ENCODE measurements around the gene IL4R.

Gene IL4R

DNA sequence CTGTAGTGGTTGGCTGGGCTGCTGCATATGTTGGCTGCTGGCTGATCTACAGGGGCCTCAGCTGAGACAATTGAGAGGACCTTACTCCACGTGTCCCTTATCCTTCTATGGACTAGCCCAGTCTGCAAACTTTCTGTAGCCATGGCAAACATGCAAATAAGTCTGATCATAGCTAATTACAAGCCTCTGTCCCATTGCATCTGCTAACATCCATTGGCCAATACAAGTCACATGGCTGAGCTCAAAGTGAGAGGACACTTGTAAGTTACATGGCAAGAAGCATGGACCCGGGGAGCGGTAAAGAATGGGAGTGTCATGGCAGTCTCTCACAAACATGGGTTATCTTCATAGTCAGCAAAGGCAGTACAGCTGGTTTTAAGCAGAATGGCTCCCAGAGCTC, 11.6 kb upstream of the IL4R start:
- DNase-seq = no peak
- no peak for ATAC-seq
- peaks cover 2% of the 10 kb centered on the region for H3K27me3 Mint-ChIP-seq
- no peak overlapping the region for H3K4me3 Mint-ChIP-seq
- no peaks in the 10 kb centered on the region for H3K36me3 Mint-ChIP-seq (ENCODE audit: low read depth)
- H3K4me1 Mint-ChIP-seq = peaks cover 35% of the 10 kb centered on the region
- H3K9me3 Mint-ChIP-seq = peaks cover 13% of the 10 kb centered on the region
- H3K27ac Mint-ChIP-seq = no peak overlapping the region

DNA sequence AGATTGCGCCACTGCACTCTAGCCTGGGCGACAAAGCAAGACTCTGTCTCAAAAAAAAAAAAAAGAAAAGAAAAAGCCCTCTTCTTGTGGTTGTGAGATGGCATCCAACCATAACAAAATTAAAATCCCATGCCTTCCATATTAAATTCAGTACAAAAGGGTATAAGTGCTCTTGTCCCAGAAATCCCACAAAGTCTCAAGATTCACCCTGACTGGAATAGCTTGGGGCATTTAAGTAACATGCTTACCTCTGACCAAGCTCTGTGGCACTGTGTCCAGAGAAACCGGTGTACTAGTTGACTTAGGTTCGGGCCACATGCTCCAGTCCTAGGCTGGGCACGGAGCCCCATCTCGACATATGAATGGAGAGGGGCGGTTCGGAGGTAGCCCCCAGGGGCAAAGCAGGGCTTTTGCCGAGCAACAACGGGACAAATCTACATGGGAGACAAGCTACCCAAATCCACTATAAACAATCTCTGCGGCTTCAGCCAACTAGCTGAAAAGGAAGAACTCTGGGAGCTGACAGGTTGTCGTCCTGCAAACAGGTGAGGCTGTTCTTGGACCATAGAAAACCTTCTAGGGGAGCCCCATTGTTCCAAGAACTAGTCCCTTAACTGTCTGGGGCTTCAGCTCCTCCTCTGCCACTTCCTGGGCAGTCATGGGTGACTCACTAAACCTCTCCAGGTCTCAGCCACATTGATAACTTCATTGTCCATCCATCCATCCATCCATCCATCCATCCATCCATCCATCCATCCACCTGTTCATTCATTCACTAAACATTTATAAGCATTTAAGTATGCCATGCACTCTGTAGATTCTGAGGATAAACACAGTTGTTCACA, 10.3 kb upstream of the IL4R start:
- H3K27me3 Mint-ChIP-seq = peaks cover 2% of the 10 kb centered on the region
- no peaks in the 10 kb centered on the region for H3K36me3 Mint-ChIP-seq (ENCODE audit: low read depth)

DNA sequence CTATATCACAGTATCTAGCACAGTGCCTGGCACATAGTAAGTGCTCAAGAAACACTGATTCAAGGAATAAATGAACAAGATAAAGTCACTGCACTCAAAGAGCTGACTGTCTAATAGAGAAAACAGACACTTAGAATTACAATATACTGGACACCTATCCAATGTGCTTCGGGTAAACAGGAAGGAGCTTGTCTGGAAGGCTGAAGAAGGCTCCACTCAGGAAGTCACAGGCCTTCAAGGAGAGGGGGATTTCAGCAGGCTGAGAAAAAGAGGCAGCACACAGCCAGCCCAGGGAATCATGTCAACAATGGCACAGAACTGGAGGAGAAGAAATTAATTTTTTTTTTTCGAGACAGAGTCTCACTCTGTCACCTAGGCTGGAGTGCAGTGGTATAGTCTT, 9.7 kb upstream of the IL4R start:
- H3K27me3 Mint-ChIP-seq = peaks cover 2% of the 10 kb centered on the region
- peaks cover 27% of the 10 kb centered on the region for H3K4me1 Mint-ChIP-seq
- H3K4me3 Mint-ChIP-seq = no peak overlapping the region
- DNase-seq = no peak
- H3K9me3 Mint-ChIP-seq = peaks cover 18% of the 10 kb centered on the region
- H3K27ac Mint-ChIP-seq = no peak overlapping the region
- no peaks in the 10 kb centered on the region for H3K36me3 Mint-ChIP-seq (ENCODE audit: low read depth)
- no peak for ATAC-seq

More for the DNA sequence above, 10.3 kb upstream of the IL4R start:
- H3K27ac Mint-ChIP-seq = no peak overlapping the region
- peaks cover 13% of the 10 kb centered on the region for H3K9me3 Mint-ChIP-seq
- H3K4me3 Mint-ChIP-seq = no peak overlapping the region
- peaks cover 32% of the 10 kb centered on the region for H3K4me1 Mint-ChIP-seq
- DNase-seq (no peak), ATAC-seq (no peak)

DNA sequence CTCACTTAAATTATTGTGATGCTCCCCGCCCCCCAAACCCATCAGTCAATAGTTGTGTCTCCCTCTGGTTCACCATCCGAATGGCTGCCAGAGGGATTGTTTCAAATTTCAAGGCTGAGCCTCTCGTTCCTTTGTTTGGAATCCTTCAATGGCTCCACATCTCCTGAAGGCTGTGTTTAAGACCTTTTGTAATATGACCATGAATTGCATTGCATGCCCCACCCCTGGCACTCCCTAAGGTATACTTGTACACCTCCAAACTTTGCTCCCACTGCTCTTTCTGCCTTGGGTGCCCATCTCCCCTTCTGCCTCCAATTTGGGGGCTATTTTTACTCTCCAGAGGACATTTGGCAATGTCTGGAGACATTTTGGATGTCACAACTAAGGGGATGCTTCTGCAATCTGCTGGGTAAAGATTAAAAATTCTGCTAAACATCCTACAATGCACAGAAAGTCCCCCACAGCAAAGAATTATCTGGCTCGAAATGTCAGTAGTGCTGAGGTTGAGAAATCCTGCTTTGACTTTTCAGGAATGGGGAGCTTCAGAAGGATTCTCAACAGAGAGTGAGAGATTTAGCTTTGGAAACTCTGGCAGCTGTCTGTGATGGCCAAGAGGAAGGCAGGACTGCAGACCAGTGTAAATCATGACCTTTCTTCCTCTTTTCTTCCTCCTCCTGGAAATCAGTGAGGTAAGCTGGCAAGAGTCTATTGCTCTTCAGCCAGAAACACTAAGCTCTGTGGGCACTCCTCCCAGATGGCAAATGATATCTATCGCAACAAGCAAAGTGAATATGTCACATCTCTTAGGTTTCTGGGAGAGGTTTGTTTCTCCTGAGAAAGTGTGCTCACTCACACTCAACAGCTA, 8.7 kb upstream of the IL4R start:
- ATAC-seq = no peak
- Mint-ChIP-seq H3K36me3 (ENCODE audit: low read depth) (no peaks in the 10 kb centered on the region), H3K27ac (peak overlapping the region; percentile 71), H3K9me3 (peaks cover 18% of the 10 kb centered on the region), H3K4me3 (no peak overlapping the region), H3K27me3 (peaks cover 2% of the 10 kb centered on the region), H3K4me1 (peaks cover 21% of the 10 kb centered on the region)
- DNase-seq = no peak

DNA sequence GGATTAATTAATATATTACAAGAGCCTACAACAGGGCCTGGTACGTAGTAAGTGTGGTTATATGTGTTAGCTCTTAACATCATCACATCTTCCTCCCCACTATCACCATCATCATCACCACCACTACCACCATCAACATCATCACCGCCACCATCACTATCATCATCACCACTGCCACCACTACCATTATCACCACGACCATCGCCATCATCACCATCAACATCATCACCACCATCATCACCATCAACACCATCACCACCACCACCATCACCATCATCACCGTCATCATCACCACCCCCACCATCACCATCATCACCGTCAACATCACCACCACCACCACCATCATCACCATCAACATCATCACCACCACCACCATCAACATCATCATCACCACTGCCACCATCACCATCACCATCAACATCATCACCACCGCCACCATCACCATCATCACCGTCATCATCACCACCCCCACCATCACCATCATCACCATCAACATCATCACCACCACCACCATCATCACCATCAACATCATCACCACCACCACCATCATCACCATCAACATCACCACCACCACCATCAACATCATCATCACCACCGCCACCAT, 7.8 kb upstream of the IL4R start:
- no peak for ATAC-seq
- Mint-ChIP-seq H3K9me3 (peaks cover 18% of the 10 kb centered on the region), H3K36me3 (ENCODE audit: low read depth) (no peaks in the 10 kb centered on the region), H3K27me3 (peaks cover 2% of the 10 kb centered on the region), H3K4me3 (no peak overlapping the region), H3K4me1 (peaks cover 19% of the 10 kb centered on the region), H3K27ac (peak overlapping the region; percentile 71)
- no peak for DNase-seq

DNA sequence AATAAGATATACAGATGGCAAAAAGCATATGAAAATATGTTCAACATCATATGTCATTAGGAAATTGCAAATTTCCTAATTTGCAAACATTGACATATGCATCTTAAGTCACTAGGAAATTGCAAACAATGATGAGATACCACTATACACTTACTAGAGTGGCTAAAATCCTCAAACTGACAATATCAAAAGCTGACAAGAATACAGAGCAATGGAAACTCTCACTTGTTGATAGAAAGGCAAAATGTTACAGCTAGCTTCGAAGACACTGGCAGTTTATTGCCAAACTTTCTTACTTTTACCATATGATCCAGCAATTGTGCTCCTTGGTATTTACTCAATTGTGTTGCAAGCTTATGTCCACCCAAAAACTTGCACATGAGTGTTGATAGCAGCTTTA, 5.0 kb upstream of the IL4R start:
- H3K9me3 Mint-ChIP-seq = peaks cover 18% of the 10 kb centered on the region
- H3K4me1 Mint-ChIP-seq = peaks cover 30% of the 10 kb centered on the region
- no peak overlapping the region for H3K27ac Mint-ChIP-seq
- DNase-seq (no peak), ATAC-seq (no peak)
- H3K4me3 Mint-ChIP-seq = no peak overlapping the region
- no peaks in the 10 kb centered on the region for H3K36me3 Mint-ChIP-seq (ENCODE audit: low read depth)
- no peaks in the 10 kb centered on the region for H3K27me3 Mint-ChIP-seq

DNA sequence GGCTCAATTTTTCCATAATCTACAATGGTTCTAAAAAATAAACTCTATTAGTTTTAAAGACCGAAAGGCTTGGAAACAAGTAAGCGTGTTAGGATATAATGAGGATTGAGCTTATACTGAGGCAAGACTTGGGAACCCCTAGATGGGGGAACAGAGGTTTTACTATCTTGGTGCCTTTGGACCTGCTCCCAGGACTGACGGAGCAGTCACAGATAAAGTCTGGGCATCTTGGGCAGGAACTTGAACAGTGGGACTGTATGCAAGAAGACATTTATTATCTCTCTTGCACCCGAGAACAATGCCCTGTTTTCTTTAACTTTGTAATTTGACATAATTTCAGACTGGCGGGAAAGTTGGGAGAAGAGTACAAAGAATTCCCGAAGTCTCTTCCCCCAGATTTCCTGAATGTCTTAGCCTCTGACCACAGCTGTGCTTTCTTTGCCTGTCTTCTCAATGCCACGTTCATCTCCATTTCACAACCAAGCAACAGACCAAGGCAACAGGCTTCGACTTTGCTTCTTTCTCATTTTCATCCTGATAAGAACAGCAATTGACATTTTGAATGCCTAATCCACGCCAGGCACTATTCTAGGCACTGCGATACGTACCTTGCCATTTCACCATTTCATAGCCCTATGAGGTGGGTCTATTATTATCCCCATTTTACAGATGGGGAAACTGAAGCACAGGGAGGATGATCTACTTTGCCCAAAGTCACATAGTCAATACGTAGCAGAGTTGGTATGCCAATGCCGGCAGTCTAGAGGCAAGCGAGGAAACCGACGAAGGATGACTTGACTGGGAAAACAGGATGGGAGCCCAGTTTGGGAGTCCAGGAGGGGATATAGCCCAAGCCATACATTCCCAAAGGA, 3.0 kb upstream of the IL4R start:
- DNase-seq (no peak), ATAC-seq (no peak)
- peak overlapping the region; percentile 15 for H3K27ac Mint-ChIP-seq
- H3K4me1 Mint-ChIP-seq = peaks cover 31% of the 10 kb centered on the region
- H3K4me3 Mint-ChIP-seq = no peak overlapping the region
- H3K9me3 Mint-ChIP-seq = peaks cover 16% of the 10 kb centered on the region
- no peaks in the 10 kb centered on the region for H3K27me3 Mint-ChIP-seq
- peaks cover 16% of the 10 kb centered on the region for H3K36me3 Mint-ChIP-seq (ENCODE audit: low read depth)

DNA sequence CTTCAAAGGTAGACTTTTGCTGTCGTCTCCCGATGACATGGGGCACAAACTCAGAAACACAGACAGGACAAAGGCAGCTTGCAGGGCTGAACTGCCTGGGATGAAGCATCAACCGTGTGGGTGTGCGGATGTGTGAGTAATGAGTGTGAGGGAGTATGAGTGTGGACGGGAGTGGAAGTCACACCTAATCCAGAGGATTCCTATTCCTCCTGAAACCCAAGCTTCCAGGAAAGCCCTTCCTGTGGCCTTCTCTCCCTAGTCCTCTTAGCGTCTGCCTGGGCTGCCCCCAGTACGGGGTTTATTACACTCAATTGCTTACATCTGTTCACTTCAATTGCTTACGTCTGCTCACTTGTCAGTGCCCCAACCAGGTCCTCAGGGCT, 2.3 kb upstream of the IL4R start:
- H3K27me3 Mint-ChIP-seq = no peaks in the 10 kb centered on the region
- DNase-seq = no peak

DNA sequence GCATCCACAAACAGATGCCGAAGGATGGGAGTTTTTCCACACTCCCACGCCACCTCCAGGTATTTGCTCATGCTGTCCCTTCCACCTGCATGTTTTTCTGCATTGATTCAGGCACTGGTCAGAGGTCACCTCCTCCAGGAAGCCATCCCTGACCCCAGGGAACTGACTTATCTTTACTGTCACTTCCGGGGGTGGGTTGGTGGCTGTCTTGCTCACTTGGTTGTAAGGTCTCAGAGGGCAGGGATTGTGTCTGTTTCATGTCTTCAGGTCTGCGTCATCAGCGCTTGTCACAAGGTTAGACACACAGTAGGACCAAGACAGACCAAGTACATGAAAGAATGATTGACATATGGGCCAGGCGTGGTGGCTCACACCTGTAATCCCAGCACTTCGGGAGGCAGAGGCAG, 1.9 kb upstream of the IL4R start:
- no peaks in the 10 kb centered on the region for H3K27me3 Mint-ChIP-seq
- H3K9me3 Mint-ChIP-seq = peaks cover 6% of the 10 kb centered on the region
- DNase-seq = no peak
- no peak for ATAC-seq
- H3K4me3 Mint-ChIP-seq = peak overlapping the region; percentile 26
- peak overlapping the region; percentile 15 for H3K27ac Mint-ChIP-seq
- peaks cover 39% of the 10 kb centered on the region for H3K4me1 Mint-ChIP-seq
- peaks cover 27% of the 10 kb centered on the region for H3K36me3 Mint-ChIP-seq (ENCODE audit: low read depth)

More for the DNA sequence above, 2.3 kb upstream of the IL4R start:
- H3K27ac Mint-ChIP-seq = peak overlapping the region; percentile 15
- ATAC-seq = no peak
- H3K4me1 Mint-ChIP-seq = peaks cover 35% of the 10 kb centered on the region
- no peak overlapping the region for H3K4me3 Mint-ChIP-seq
- H3K36me3 Mint-ChIP-seq (ENCODE audit: low read depth) = peaks cover 22% of the 10 kb centered on the region
- peaks cover 10% of the 10 kb centered on the region for H3K9me3 Mint-ChIP-seq

DNA sequence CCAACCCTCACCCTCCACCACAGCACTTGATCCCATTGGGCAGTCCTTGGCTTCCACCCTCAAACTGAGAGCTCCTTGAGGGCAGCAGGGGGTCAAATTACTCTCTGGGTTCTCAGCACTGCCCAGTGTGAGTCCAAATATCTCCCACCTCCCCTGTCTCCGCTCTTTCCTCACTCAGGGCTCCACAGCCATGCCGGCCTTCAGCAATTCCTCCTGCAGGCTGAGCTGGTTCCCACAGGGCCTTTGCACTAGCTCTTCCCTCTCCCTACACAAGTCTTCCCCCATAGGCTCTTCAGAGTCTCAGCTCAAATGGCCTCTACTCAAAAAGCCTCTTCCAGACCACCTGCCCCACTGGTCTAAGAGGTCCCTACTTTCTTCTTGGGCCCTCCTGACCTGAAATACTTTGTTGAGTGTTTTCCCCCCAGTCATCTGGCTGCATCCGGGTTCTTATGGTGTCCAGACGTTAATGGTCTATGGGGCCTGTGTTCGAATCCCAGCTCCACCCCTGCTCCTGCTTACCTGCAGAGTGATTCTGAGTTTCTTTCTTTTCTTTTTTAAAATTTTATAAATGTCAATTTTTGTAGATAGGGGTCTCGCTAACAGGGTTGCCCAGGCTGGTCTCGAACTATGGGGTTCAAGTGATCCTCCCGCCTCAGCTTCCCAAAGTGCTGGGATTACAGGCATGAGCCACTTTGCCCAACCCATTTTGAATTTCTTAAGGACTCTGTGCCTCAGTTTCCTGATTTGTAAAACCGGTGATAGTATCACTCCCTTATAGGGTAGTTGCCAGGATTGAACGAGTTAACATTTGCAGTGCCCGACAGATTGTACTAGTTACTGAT, 973 bp upstream of the IL4R start:
- Mint-ChIP-seq H3K27ac (peak overlapping the region; percentile 91), H3K27me3 (no peaks in the 10 kb centered on the region), H3K4me3 (peak overlapping the region; percentile 96), H3K36me3 (ENCODE audit: low read depth) (peaks cover 34% of the 10 kb centered on the region), H3K9me3 (peaks cover 6% of the 10 kb centered on the region), H3K4me1 (peaks cover 48% of the 10 kb centered on the region)
- DNase-seq (no peak), ATAC-seq (no peak)

DNA sequence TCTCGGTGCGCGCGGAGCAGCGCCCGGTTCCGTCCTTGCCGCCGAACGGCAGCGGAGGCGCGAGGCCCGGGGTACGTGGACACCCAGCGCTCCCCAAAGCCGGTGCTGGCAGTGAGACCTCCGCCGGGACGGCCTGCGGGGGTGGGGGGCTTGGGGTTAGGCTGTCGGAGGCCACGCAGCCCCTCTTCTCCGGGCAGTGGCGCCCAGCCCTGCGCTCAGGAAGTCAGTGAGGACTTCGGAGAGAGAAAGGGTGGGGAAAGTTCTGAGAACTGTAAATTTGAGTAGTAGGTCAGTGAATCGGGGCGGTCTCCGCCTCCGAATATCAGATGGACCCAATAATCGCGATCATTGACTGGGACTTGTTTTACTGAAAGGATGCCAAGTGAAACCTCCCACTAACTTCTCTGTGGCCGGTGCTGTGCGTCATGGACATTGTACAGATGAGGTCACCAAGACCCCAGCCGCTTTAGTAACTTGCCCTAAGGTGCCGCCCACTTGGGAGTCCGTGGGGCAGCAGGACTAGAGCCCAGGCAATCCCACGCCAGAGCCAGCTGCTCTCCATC, 468 bp downstream of the IL4R start:
- Mint-ChIP-seq H3K9me3 (no peaks in the 10 kb centered on the region), H3K36me3 (ENCODE audit: low read depth) (peaks cover 42% of the 10 kb centered on the region), H3K27ac (peak overlapping the region; percentile 95), H3K4me1 (peaks cover 63% of the 10 kb centered on the region), H3K27me3 (no peaks in the 10 kb centered on the region), H3K4me3 (peak overlapping the region; percentile 96)
- peak; percentile 73 for DNase-seq
- ATAC-seq = peak; percentile 37

DNA sequence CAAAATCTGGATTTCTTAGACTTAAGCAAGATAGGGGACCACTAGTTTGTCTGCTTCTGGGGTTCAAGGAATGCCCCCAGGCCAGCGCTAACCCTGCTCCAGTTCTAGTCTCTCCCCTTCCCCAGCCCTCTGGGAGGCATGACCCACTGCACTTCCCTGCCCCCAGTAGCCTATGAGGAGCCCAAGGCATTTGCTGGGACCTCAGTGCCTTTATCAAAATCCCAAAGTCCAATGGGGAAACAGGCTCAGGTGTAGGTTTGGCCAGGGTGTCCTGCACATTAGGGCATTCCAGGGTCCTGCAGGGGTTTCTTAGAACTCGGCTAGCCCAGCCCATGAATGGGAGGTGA, 1.2 kb downstream of the IL4R start:
- Mint-ChIP-seq H3K4me3 (peak overlapping the region; percentile 96), H3K27me3 (no peaks in the 10 kb centered on the region), H3K4me1 (peaks cover 70% of the 10 kb centered on the region), H3K27ac (peak overlapping the region; percentile 95), H3K36me3 (ENCODE audit: low read depth) (peaks cover 49% of the 10 kb centered on the region), H3K9me3 (no peaks in the 10 kb centered on the region)
- DNase-seq (no peak), ATAC-seq (no peak)
